NB4 (cell line): Measurements from ENCODE around the gene RCBTB2.

ENCODE experiments used
- CTCF ChIP-seq: IDR thresholded peaks from one replicate; pipeline ENCODE4 v1.5.1; 2012; ENCODE audit warnings: low read depth, low read length
- MYC ChIP-seq: IDR thresholded peaks from 2 replicates; pipeline ENCODE4 v1.6.1; 2011; ENCODE audit warnings: low read depth, low read length
- TF ChIP-seq, protein P1 (sequence below): IDR thresholded peaks from 2 replicates; pipeline ENCODE4 v1.6.1; 2011; ENCODE audit warnings: low read depth, low read length

- TF ChIP-seq CTCF (no peak), MYC (peak; percentile 66)
- TF ChIP-seq, protein P1, sequence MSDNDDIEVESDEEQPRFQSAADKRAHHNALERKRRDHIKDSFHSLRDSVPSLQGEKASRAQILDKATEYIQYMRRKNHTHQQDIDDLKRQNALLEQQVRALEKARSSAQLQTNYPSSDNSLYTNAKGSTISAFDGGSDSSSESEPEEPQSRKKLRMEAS: peak; percentile 70
Measured at GRCh38 chr13:48511621-48512230, 21.2 kb downstream of the RCBTB2 start.
